CD4-positive, alpha-beta T cell (primary cell): Measurements from ENCODE around the gene HS6ST3. TPM values are rescaled to one million over a fixed set of nuclear protein-coding genes. Genes with fewer than 3 reads are reported as not detected.
"Not testable (repeated sequence)": the region's sequence is repeated elsewhere in the genome, so short reads cannot be mapped to it uniquely, and the experiment has no call there.

Source experiments
- ATAC-seq: fragments of 200-7000 bp; cut with Tn5 transposase; one replicate; pipeline ENCODE4 v1.10.0; 2022; ENCODE audit warnings: mild to moderate bottlenecking; ENCODE audit not compliant: poor library complexity
- CTCF ChIA-PET: fragments of 350-600 bp; sonication (Branson Sonifier 250); formaldehyde crosslinking; loops from one replicate; lab custom pipeline; 2021; ENCODE audit warnings: antibody characterized with exemption, inconsistent platforms; lab: Charles Lee
- POLR2A ChIA-PET: fragments of 350-600 bp; sonication (Branson Sonifier 250); formaldehyde crosslinking; loops from one replicate; lab custom pipeline; 2021; ENCODE audit warnings: antibody characterized with exemption, inconsistent platforms; lab: Charles Lee
- DNase-seq, 14 experiments: peaks; one replicate each; pipeline ENCODE4 v3.0.0-alpha.2; 2013 to 2020; ENCODE audit warnings: mixed read lengths in 2 of 14
- H3K27ac ChIP-seq, 2 donors: one replicate each; pipeline versions ENCODE4 v1.5.1 to v1.7.0; 2013; ENCODE audit warnings: low read length in 2 of 2, low read depth in 1 of 2, mild to moderate bottlenecking in 1 of 2
- H3K27me3 ChIP-seq, 2 experiments: 1 replicate in 1 of 2; 2 replicates in 1 of 2; pipeline versions ENCODE4 v1.6.1 to v1.7.0; 2013; ENCODE audit warnings: low read length in 2 of 2, control low read depth in 1 of 2, mild to moderate bottlenecking in 1 of 2, moderate library complexity in 1 of 2; ENCODE audit not compliant: insufficient read depth in 2 of 2, control insufficient read depth in 1 of 2
- H3K36me3 ChIP-seq: one replicate; pipeline ENCODE4 v1.6.1; 2013; ENCODE audit warnings: low read length, control low read depth; ENCODE audit not compliant: insufficient read depth
- H3K4me1 ChIP-seq: one replicate; pipeline ENCODE4 v1.6.1; 2013; ENCODE audit warnings: low read length, control low read depth; ENCODE audit not compliant: insufficient read depth
- H3K4me3 ChIP-seq: one replicate; pipeline ENCODE4 v1.5.1; 2013; ENCODE audit warnings: mild to moderate bottlenecking, low read length, moderate library complexity
- H3K9me3 ChIP-seq, 2 experiments: 1 replicate in 1 of 2; 2 replicates in 1 of 2; pipeline versions ENCODE4 v1.6.1 to v1.7.0; 2013; ENCODE audit warnings: low read length in 2 of 2, mild to moderate bottlenecking in 2 of 2, control low read depth in 1 of 2, moderate library complexity in 1 of 2; ENCODE audit not compliant: control insufficient read depth in 1 of 2, insufficient read depth in 1 of 2
- H3K27ac Mint-ChIP-seq: one replicate; pipeline ENCODE4 v1.8.0; 2020; ENCODE audit warnings: mixed read lengths
- H3K27me3 Mint-ChIP-seq: one replicate; pipeline ENCODE4 v1.8.0; 2021; ENCODE audit warnings: mixed read lengths
- H3K36me3 Mint-ChIP-seq: one replicate; pipeline ENCODE4 v1.8.0; 2021; ENCODE audit warnings: low read depth, mixed read lengths
- H3K4me1 Mint-ChIP-seq: one replicate; pipeline ENCODE4 v1.8.0; 2021; ENCODE audit warnings: low read depth, mixed read lengths
- H3K4me3 Mint-ChIP-seq: one replicate; pipeline ENCODE4 v1.8.0; 2020; ENCODE audit warnings: mild to moderate bottlenecking, mixed read lengths
- H3K9me3 Mint-ChIP-seq: one replicate; pipeline ENCODE4 v1.8.0; 2020; ENCODE audit warnings: mixed read lengths
- intact Hi-C, 2 experiments: fragments of 100-400 bp; cut with DNase I in 1 of 2; cut with micrococcal nuclease in 1 of 2; formaldehyde crosslinking; loops; one replicate each; pipeline versions ENCODE4 v1.15.1 to v1.9.0; 2023 to 2025; cut with DNase I, micrococcal nuclease
- total RNA-seq, 174 experiments: library from RNA in 2 of 174; stranded (reverse) in 2 of 174; gene quantifications; one replicate each; pipeline ENCODE4 v1.2.3 and lab custom pipeline; 2021 to 2026
- TF ChIP-seq, protein P1 (sequence below): fragments of 200-600 bp; IDR thresholded peaks from one replicate; pipeline ENCODE4 v1.8.0; 2022; ENCODE audit warnings: antibody characterized with exemption, mild to moderate bottlenecking

HS6ST3 gene
- total RNA-seq, 2 experiments from 2014 or later: not detected

DNA sequence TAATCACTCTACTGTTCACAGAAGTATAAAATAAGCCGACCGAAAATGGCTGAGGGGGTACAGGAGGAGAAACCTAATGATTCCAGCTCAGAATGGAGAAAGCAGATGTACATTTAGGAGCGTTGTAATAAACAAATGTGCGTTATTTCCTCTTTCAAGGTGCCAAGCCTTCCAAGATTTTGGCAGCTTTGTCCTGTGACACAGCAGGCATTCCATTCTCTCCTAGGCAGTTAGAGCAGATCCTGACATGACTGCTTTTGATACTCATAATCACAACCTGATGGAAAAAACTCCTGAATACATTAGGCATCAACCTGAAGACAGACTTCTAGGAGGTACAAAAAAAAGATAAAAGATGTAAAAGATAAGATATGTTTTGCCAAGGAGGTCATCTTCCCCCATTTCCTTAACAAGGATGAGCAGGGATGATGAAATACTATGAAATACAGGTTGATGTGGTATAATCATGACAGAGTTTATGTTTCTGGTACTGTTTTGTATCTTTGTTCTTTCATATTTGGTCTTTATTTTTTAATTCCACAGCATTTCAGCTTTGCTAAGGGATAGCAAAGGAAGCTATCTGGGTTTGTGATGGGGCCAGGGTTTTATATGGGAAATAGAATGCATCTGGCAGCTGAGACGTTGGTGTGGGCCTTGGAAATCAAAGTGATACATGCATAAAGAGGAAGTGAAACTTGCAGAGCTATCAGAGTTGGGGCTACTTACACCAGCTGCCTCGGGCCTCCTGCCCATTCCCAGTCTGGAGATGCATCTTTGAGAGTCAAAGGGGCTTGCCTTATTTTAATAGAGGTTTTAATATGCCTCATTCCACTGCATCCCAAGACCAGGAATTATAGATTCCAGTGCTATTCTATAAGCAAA lies 681.8 kb downstream of the HS6ST3 start:
- intact Hi-C loops: no loop called here
- H3K36me3 Mint-ChIP-seq: no peaks in the 10 kb centered on the region
- Histone ChIP-seq H3K4me1 (no peaks in the 10 kb centered on the region), H3K9me3 (peaks cover 0 to 7% of the 10 kb centered on the region in 2 experiments), H3K36me3 (no peaks in the 10 kb centered on the region), H3K27me3 (no peaks in the 10 kb centered on the region), H3K4me3 (no peak overlapping the region), H3K27ac (no peak overlapping the region)
- TF ChIP-seq, protein P1, sequence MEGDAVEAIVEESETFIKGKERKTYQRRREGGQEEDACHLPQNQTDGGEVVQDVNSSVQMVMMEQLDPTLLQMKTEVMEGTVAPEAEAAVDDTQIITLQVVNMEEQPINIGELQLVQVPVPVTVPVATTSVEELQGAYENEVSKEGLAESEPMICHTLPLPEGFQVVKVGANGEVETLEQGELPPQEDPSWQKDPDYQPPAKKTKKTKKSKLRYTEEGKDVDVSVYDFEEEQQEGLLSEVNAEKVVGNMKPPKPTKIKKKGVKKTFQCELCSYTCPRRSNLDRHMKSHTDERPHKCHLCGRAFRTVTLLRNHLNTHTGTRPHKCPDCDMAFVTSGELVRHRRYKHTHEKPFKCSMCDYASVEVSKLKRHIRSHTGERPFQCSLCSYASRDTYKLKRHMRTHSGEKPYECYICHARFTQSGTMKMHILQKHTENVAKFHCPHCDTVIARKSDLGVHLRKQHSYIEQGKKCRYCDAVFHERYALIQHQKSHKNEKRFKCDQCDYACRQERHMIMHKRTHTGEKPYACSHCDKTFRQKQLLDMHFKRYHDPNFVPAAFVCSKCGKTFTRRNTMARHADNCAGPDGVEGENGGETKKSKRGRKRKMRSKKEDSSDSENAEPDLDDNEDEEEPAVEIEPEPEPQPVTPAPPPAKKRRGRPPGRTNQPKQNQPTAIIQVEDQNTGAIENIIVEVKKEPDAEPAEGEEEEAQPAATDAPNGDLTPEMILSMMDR: no peak
- ChIA-PET POLR2A (no interaction called here), CTCF (no interaction called here)
- no peak overlapping the region for H3K27ac Mint-ChIP-seq
- no peak for DNase-seq
- no peaks in the 10 kb centered on the region for H3K4me1 Mint-ChIP-seq
- no peak overlapping the region for H3K4me3 Mint-ChIP-seq
- no peak for ATAC-seq
- no peaks in the 10 kb centered on the region for H3K27me3 Mint-ChIP-seq
- peaks cover 9% of the 10 kb centered on the region for H3K9me3 Mint-ChIP-seq

DNA sequence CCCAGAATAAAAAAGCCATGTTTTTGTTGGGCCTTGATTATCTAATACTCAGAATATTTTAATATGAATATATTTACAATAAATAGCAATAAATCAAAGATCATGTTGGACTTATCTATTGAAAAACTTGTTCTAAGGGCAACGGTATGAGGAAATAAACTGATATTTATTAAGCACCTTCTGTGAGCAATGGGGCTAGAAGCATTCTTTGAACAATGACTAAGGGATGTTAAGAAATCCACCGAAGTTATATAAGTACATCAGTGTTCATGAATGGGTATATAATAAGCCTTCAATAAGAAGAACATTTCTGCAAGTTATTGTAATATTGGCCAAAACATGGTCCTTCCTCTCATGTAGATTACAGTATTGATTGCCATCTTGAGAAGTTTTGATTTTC lies 682.5 kb downstream of the HS6ST3 start:
- no peak overlapping the region for H3K4me3 Mint-ChIP-seq
- H3K27me3 Mint-ChIP-seq: no peaks in the 10 kb centered on the region
- peaks cover 9% of the 10 kb centered on the region for H3K9me3 Mint-ChIP-seq
- intact Hi-C loops: no loop called here
- no peaks in the 10 kb centered on the region for H3K4me1 Mint-ChIP-seq
- TF ChIP-seq, protein P1: no peak
- H3K36me3 ChIP-seq: no peaks in the 10 kb centered on the region
- POLR2A ChIA-PET: interaction anchor here (0.6 kb wide), 1 partner anchor 375 kb away, joined by 4 read pairs; no protein-coding TSS in a partner anchor
- no peaks in the 10 kb centered on the region for H3K4me1 ChIP-seq
- ATAC-seq: no peak
- H3K9me3 ChIP-seq: peaks cover 0 to 7% of the 10 kb centered on the region in 2 experiments
- H3K27ac ChIP-seq: no peak overlapping the region
- DNase-seq: no peak
- CTCF ChIA-PET: no interaction called here
- H3K4me3 ChIP-seq: no peak overlapping the region
- H3K36me3 Mint-ChIP-seq: no peaks in the 10 kb centered on the region
- H3K27me3 ChIP-seq: no peaks in the 10 kb centered on the region
- no peak overlapping the region for H3K27ac Mint-ChIP-seq

DNA sequence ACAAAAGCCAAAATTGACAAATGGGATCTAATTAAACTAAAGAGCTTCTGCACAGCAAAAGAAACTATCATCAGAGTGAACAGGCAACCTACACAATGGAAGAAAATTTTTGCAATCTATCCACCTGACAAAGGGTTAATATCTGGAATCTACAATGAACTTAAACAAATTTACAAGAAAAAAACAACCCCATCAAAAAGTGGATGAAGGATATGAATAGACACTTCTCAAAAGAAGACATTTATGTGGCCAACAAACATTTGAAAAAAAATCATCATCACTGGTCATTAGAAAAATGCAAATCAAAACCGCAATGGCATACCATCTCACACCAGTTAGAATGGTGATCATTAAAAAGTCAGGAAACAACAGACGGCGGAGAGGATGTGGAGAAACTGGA lies 688.4 kb downstream of the HS6ST3 start:
- H3K4me1 Mint-ChIP-seq, H3K27ac Mint-ChIP-seq, DNase-seq, H3K9me3 Mint-ChIP-seq, H3K27me3 ChIP-seq, H3K4me1 ChIP-seq, CTCF ChIA-PET, H3K36me3 ChIP-seq, POLR2A ChIA-PET, H3K4me3 Mint-ChIP-seq, H3K4me3 ChIP-seq, H3K9me3 ChIP-seq, H3K27ac ChIP-seq, H3K27me3 Mint-ChIP-seq, ATAC-seq, intact Hi-C loops, H3K36me3 Mint-ChIP-seq: not testable (repeated sequence)
